ENCODE results near the gene TFPI.

DNA sequence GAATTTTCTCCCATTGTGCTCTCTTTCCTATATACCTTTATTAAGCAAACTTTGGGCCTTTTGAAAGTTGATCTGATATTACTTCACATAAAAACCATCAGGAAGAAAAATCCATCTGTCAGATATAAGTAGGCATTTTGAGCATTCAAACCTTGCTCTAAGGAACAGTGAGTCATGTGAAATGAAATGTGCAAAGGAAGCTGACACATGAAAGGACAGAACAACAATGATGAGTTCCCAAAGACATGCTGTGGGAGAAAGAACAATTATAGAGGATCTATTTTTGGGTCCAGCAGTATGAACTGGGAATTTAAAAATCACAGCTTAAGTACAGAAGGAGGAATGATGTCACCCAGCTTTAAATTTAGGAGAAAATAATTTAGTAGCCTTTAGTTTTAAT is 124.2 kb downstream of the TFPI start:
- TF ChIP-seq CTCF (IDR thresholded peaks at IDR 0.05; ENCODE audit: extremely low read depth in 1 of 2, insufficient read depth in 1 of 2, low read depth in 1 of 2, low read length in 2 of 2): no peak
- TF ChIP-seq EZH2 (IDR thresholded peaks at IDR 0.05; ENCODE audit: borderline replicate concordance, low read depth, low read length, severe bottlenecking): no peak
